Measurements from ENCODE around the gene PCYT1A. TPM values are rescaled to one million over a fixed set of nuclear protein-coding genes. Genes with fewer than 3 reads are reported as not detected.

Gene PCYT1A
- total and polyA plus RNA-seq, 2 of the 13 experiments (the other 11 are each of a cell fraction or from before 2014, with no cell fraction given): 26.4 to 45.3 TPM

DNA sequence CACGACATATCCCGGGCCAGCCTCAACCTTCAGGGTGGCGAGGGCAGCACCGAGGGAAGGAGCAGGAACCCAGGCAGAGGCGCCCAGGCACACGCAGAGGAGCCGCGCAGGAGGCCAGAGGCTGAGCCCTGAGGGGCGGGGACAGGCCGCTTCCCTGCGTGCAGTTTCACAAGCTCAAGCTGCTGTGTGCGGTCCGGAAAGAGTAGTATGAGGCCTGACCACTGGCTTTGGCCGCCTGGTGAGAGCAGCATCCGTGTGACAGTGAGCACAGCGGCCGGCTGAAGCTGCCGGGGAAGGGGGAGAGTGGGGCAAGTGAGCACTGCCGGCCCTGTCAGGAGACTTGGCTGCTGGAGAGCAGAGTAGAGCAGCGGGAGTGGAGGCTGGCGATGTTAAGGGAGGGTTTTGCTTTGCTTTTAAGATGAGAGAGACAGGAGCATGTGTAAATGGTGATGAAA is 85.0 kb downstream of the PCYT1A start (continued):
- no peak for TF ChIP-seq ZHX2 (IDR thresholded peaks at IDR 0.05; ENCODE audit: low read depth)
- TF ChIP-seq ZHX2 (CRISPR knock-in tag; IDR thresholded peaks at IDR 0.05; ENCODE audit: borderline replicate concordance): no peak
- TF ChIP-seq AFF4 (CRISPR knock-in tag; IDR thresholded peaks at IDR 0.05): no peak
- TF ChIP-seq MATR3 (CRISPR knock-in tag; IDR thresholded peaks at IDR 0.05): no peak
- no peak for TF ChIP-seq ZNF121 (CRISPR knock-in tag; IDR thresholded peaks at IDR 0.05)
- TF ChIP-seq SP140L (CRISPR knock-in tag; IDR thresholded peaks at IDR 0.05; ENCODE audit: borderline replicate concordance): no peak
- peak; percentile 56; the same call in 1 of the 2 replicates for TF ChIP-seq ZFP90 (CRISPR knock-in tag; IDR thresholded peaks at IDR 0.05; ENCODE audit: borderline replicate concordance)
- no peak for TF ChIP-seq REL (CRISPR knock-in tag; conservative IDR thresholded peaks at IDR 0.05)
- TF ChIP-seq SP1 (IDR thresholded peaks at IDR 0.05): no peak
- no peak for TF ChIP-seq SP1 (CRISPR knock-in tag; IDR thresholded peaks at IDR 0.05)
- TF ChIP-seq ZNF30 (CRISPR knock-in tag; IDR thresholded peaks at IDR 0.05): no peak
- no peak for TF ChIP-seq ZFP36L2 (CRISPR knock-in tag; IDR thresholded peaks at IDR 0.05)
- TF ChIP-seq, protein P1, sequence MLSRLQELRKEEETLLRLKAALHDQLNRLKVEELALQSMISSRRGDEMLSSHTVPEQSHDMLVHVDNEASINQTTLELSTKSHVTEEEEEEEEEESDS (CRISPR knock-in tag; IDR thresholded peaks at IDR 0.05; ENCODE audit: borderline replicate concordance): no peak
- no peak for TF ChIP-seq ONECUT2 (CRISPR knock-in tag; IDR thresholded peaks at IDR 0.05)
- TF ChIP-seq ATF7 (IDR thresholded peaks at IDR 0.05): no peak
- no peak for TF ChIP-seq ATF7 (CRISPR knock-in tag; IDR thresholded peaks at IDR 0.05)
- no peak for TF ChIP-seq ZBTB37 (CRISPR knock-in tag; IDR thresholded peaks at IDR 0.05)
- TF ChIP-seq MTERF4 (CRISPR knock-in tag; IDR thresholded peaks at IDR 0.05): 0 out of 2 replicates have a peak, but pooled peaks have one; percentile 29
- no peak for TF ChIP-seq ZNF17 (CRISPR knock-in tag; IDR thresholded peaks at IDR 0.05)
- TF ChIP-seq MXD4 (CRISPR knock-in tag; IDR thresholded peaks at IDR 0.05): no peak; the same call in 1 of the 2 replicates
